BLaER1 treated with 17β-estradiol and CSF1 and Interleukin-3, amounts not matched to agents 10 nM and 100 nM (cell line): Measurements from ENCODE around the gene TOP2A.

Experiments
- H3K27ac ChIP-seq, 11 experiments: shearing (Covaris generic); formaldehyde crosslinking; 2 replicates each; pipeline ENCODE4 v1.8.1; 2022
- H3K27me3 ChIP-seq, 11 experiments: shearing (Covaris generic); formaldehyde crosslinking; 2 replicates each; pipeline ENCODE4 v1.8.1; 2022
- H3K36me3 ChIP-seq, 11 experiments: shearing (Covaris generic); formaldehyde crosslinking; 2 replicates each; pipeline ENCODE4 v1.8.1; 2022
- H3K4me1 ChIP-seq, 10 experiments: shearing (Covaris generic); formaldehyde crosslinking; 2 replicates each; pipeline ENCODE4 v1.8.1; 2022
- H3K4me2 ChIP-seq, 11 experiments: shearing (Covaris generic); formaldehyde crosslinking; 2 replicates each; pipeline ENCODE4 v1.8.1; 2022
- H3K4me3 ChIP-seq, 10 experiments: shearing (Covaris generic); formaldehyde crosslinking; 2 replicates each; pipeline ENCODE4 v1.8.1; 2022
- H3K9ac ChIP-seq, 11 experiments: shearing (Covaris generic); formaldehyde crosslinking; 2 replicates each; pipeline ENCODE4 v1.8.1; 2022
- H3K9me3 ChIP-seq, 11 experiments: shearing (Covaris generic); formaldehyde crosslinking; replicated peaks in 1 of 11; 2 replicates each; pipeline ENCODE4 v1.8.1; 2022
- H4K20me1 ChIP-seq, 11 experiments: shearing (Covaris generic); formaldehyde crosslinking; 2 replicates each; pipeline ENCODE4 v1.8.1; 2022
- Cebpa-rat ChIP-seq, 11 experiments: shearing (Covaris generic); IDR thresholded peaks; 2 replicates each; pipeline ENCODE4 v1.8.1; 2022

TOP2A gene

GRCh38 chr17:40351359-40352236 lies 66.1 kb downstream of the TOP2A start:
- Histone ChIP-seq H4K20me1 (peaks cover 24 to 97% (median 50%) of the 10 kb centered on the region in 11 experiments; a peak in 15 of 22 replicates), H3K27ac (peak overlapping the region in 9 of 11 experiments; percentile 17 to 72 (median 44); a peak in 15 of 22 replicates), H3K4me3 (peak overlapping the region in 6 of 10 experiments; percentile 7 to 35 (median 22); a peak in 7 of 20 replicates), H3K9me3 (no peaks in the 10 kb centered on the region), H3K9ac (peak overlapping the region in 10 of 11 experiments; percentile 2 to 72 (median 58); a peak in 18 of 22 replicates), H3K4me2 (peak overlapping the region; percentile 68 to 100 (median 99)), H3K36me3 (peaks cover 37 to 86% (median 58%) of the 10 kb centered on the region in 11 experiments), H3K4me1 (peaks cover 73 to 88% (median 81%) of the 10 kb centered on the region in 10 experiments), H3K27me3 (no peaks in the 10 kb centered on the region)
- no peak for TF ChIP-seq Cebpa-rat (IDR thresholded peaks at IDR 0.05)

- no peaks in the 10 kb centered on the region for H3K27me3 ChIP-seq
- H3K27ac ChIP-seq = peak overlapping the region in 8 of 11 experiments; percentile 9 to 72 (median 52); a peak in 14 of 22 replicates
Measured at GRCh38 chr17:40350689-40351358, 66.9 kb downstream of the TOP2A start.

GRCh38 chr17:40349895-40350688 lies 67.6 kb downstream of the TOP2A start:
- H3K4me1 ChIP-seq = peaks cover 88 to 99% (median 96%) of the 10 kb centered on the region in 10 experiments
- H3K9me3 ChIP-seq = no peaks in the 10 kb centered on the region
- TF ChIP-seq Cebpa-rat (IDR thresholded peaks at IDR 0.05) = no peak
- H3K4me3 ChIP-seq = peak overlapping the region in 2 of 10 experiments; percentile 24 to 41; a peak in 2 of 20 replicates
- H3K36me3 ChIP-seq = peaks cover 28 to 72% (median 48%) of the 10 kb centered on the region in 11 experiments
- peak overlapping the region in 5 of 11 experiments; percentile 4 to 69 (median 35); a peak in 5 of 22 replicates for H3K9ac ChIP-seq
- H3K4me2 ChIP-seq = peak overlapping the region; percentile 92 to 100 (median 99)
- no peaks in the 10 kb centered on the region for H3K27me3 ChIP-seq
- peak overlapping the region in 1 of 11 experiments; percentile 9; a peak in 1 of 22 replicates for H3K27ac ChIP-seq
- peaks cover 24 to 98% (median 56%) of the 10 kb centered on the region in 11 experiments; a peak in 16 of 22 replicates for H4K20me1 ChIP-seq

More at GRCh38 chr17:40350689-40351358, 66.9 kb downstream of the TOP2A start:
- Histone ChIP-seq H3K4me2 (peak overlapping the region; percentile 68 to 100 (median 99)), H3K9ac (peak overlapping the region in 9 of 11 experiments; percentile 35 to 72 (median 61); a peak in 15 of 22 replicates), H3K9me3 (no peaks in the 10 kb centered on the region), H4K20me1 (peaks cover 24 to 98% (median 51%) of the 10 kb centered on the region in 11 experiments; a peak in 15 of 22 replicates), H3K36me3 (peaks cover 31 to 79% (median 55%) of the 10 kb centered on the region in 11 experiments), H3K4me3 (peak overlapping the region in 2 of 10 experiments; percentile 24 to 41; a peak in 3 of 20 replicates), H3K4me1 (peaks cover 80 to 96% (median 89%) of the 10 kb centered on the region in 10 experiments)
- no peak for TF ChIP-seq Cebpa-rat (IDR thresholded peaks at IDR 0.05)

- Histone ChIP-seq H3K27ac (no peak overlapping the region), H3K9me3 (no peaks in the 10 kb centered on the region), H3K27me3 (no peaks in the 10 kb centered on the region), H3K4me1 (peaks cover 91 to 100% (median 98%) of the 10 kb centered on the region in 10 experiments), H3K36me3 (peaks cover 27 to 66% (median 44%) of the 10 kb centered on the region in 11 experiments), H3K4me2 (peak overlapping the region; percentile 92 to 100 (median 99)), H4K20me1 (peaks cover 24 to 98% (median 56%) of the 10 kb centered on the region in 11 experiments; a peak in 16 of 22 replicates), H3K9ac (peak overlapping the region in 4 of 11 experiments; percentile 64 to 82 (median 69); a peak in 5 of 22 replicates), H3K4me3 (0 out of 20 replicates have a peak overlapping the region, but pooled peaks of 1 of the 10 experiments have one; percentile 84)
- no peak for TF ChIP-seq Cebpa-rat (IDR thresholded peaks at IDR 0.05)
Measured at GRCh38 chr17:40349477-40349894, 68.2 kb downstream of the TOP2A start.

- Histone ChIP-seq H3K27me3 (no peaks in the 10 kb centered on the region), H3K9ac (peak overlapping the region in 10 of 11 experiments; percentile 54 to 87 (median 67); a peak in 17 of 22 replicates)
Measured at GRCh38 chr17:40348562-40349476, 68.9 kb downstream of the TOP2A start.

GRCh38 chr17:40348136-40348504 lies 69.6 kb downstream of the TOP2A start:
- peak overlapping the region in 8 of 10 experiments; percentile 9 to 84 (median 44); a peak in 15 of 20 replicates for H3K4me3 ChIP-seq
- H3K27me3 ChIP-seq = no peaks in the 10 kb centered on the region
- H3K4me1 ChIP-seq = peaks cover 96 to 100% (median 100%) of the 10 kb centered on the region in 10 experiments
- peaks cover 19 to 52% (median 31%) of the 10 kb centered on the region in 11 experiments for H3K36me3 ChIP-seq
- peak overlapping the region in 10 of 11 experiments; percentile 29 to 87 (median 62); a peak in 18 of 22 replicates for H3K27ac ChIP-seq
- H4K20me1 ChIP-seq = peaks cover 24 to 98% (median 65%) of the 10 kb centered on the region in 11 experiments; a peak in 16 of 22 replicates
- H3K9me3 ChIP-seq = no peaks in the 10 kb centered on the region
- no peak for TF ChIP-seq Cebpa-rat (IDR thresholded peaks at IDR 0.05)
- H3K9ac ChIP-seq = peak overlapping the region; percentile 48 to 87 (median 65); a peak in 20 of 22 replicates
- H3K4me2 ChIP-seq = peak overlapping the region; percentile 92 to 100 (median 99)

More at GRCh38 chr17:40348562-40349476, 68.9 kb downstream of the TOP2A start:
- peaks cover 22 to 59% (median 37%) of the 10 kb centered on the region in 11 experiments for H3K36me3 ChIP-seq
- H3K9me3 ChIP-seq = no peaks in the 10 kb centered on the region
- peak overlapping the region in 7 of 10 experiments; percentile 9 to 84 (median 45); a peak in 11 of 20 replicates for H3K4me3 ChIP-seq
- peaks cover 98 to 100% (median 100%) of the 10 kb centered on the region in 10 experiments for H3K4me1 ChIP-seq
- no peak for TF ChIP-seq Cebpa-rat (IDR thresholded peaks at IDR 0.05)
- peaks cover 24 to 98% (median 61%) of the 10 kb centered on the region in 11 experiments; a peak in 16 of 22 replicates for H4K20me1 ChIP-seq
- peak overlapping the region; percentile 92 to 100 (median 99) for H3K4me2 ChIP-seq
- peak overlapping the region in 9 of 11 experiments; percentile 46 to 87 (median 63); a peak in 16 of 22 replicates for H3K27ac ChIP-seq
